HG03159 (cell line): ENCODE measurements around the gene LRRC74B.

Experiments
- ATAC-seq: cut with Tn5 transposase; IDR thresholded peaks from one replicate; pipeline ENCODE4 v1.9.1; 2021; ENCODE audit warnings: mild to moderate bottlenecking, moderate library complexity; ENCODE audit not compliant: unreplicated experiment

Gene LRRC74B

GRCh38 chr22:21100149-21101032, 54.6 kb downstream of the LRRC74B start:
- no peak for ATAC-seq

GRCh38 chr22:21101877-21102638, 56.3 kb downstream of the LRRC74B start:
- no peak for ATAC-seq

GRCh38 chr22:21102659-21103267, 57.0 kb downstream of the LRRC74B start:
- no peak for ATAC-seq

- ATAC-seq: no peak
These were observed 57.9 kb downstream of the LRRC74B start for GRCh38 chr22:21103633-21104032.

GRCh38 chr22:21104126-21104691, 58.5 kb downstream of the LRRC74B start:
- ATAC-seq: no peak

- ATAC-seq: no peak
These were observed 59.5 kb downstream of the LRRC74B start for GRCh38 chr22:21105294-21105693.

- no peak for ATAC-seq
These were observed 60.3 kb downstream of the LRRC74B start for GRCh38 chr22:21106000-21106399.

- no peak for ATAC-seq
These were observed 62.8 kb downstream of the LRRC74B start for GRCh38 chr22:21108379-21109115.
